GM23338 (cell line): Measurements from ENCODE around the gene DVL1. TPM values are rescaled to one million over a fixed set of nuclear protein-coding genes. Genes with fewer than 3 reads are reported as not detected.

Experiments used
- ATAC-seq: fragments of 200-7000 bp; cut with Tn5 transposase; 3 replicates; pipeline ENCODE4 v1.9.1; 2020
- DNase-seq: peaks from one replicate; pipeline ENCODE4 v3.0.0-alpha.2; 2015; ENCODE audit warnings: low spot score
- H2AFZ ChIP-seq: fragments of 200-600 bp; sonication (generic); 2 replicates; pipeline ENCODE4 v1.8.0; 2016; ENCODE audit warnings: antibody characterized with exemption, mild to moderate bottlenecking, moderate library complexity
- H3F3A ChIP-seq: fragments of 200-600 bp; sonication (generic); replicated peaks from 2 replicates; pipeline ENCODE4 v1.8.0; 2017; ENCODE audit warnings: antibody characterized with exemption, mixed run types, low read depth
- H3K27ac ChIP-seq: fragments of 200-600 bp; sonication (generic); 2 replicates; pipeline ENCODE4 v1.6.1; 2016; ENCODE audit warnings: low read depth
- H3K27me3 ChIP-seq: fragments of 200-600 bp; sonication (generic); 2 replicates; pipeline ENCODE4 v1.8.0; 2016; ENCODE audit warnings: mild to moderate bottlenecking, mixed run types, moderate library complexity; ENCODE audit not compliant: insufficient read depth
- H3K36me3 ChIP-seq: fragments of 200-600 bp; sonication (generic); 2 replicates; pipeline ENCODE4 v1.8.0; 2016; ENCODE audit warnings: mild to moderate bottlenecking; ENCODE audit not compliant: insufficient read depth
- H3K4me1 ChIP-seq: fragments of 200-600 bp; sonication (generic); 2 replicates; pipeline ENCODE4 v1.8.0; 2016; ENCODE audit warnings: mild to moderate bottlenecking, moderate library complexity; ENCODE audit not compliant: insufficient read depth
- H3K4me2 ChIP-seq: fragments of 200-600 bp; sonication (generic); 2 replicates; pipeline ENCODE4 v1.7.1; 2017; ENCODE audit warnings: mixed run types
- H3K4me3 ChIP-seq: fragments of 200-600 bp; sonication (generic); 2 replicates; pipeline ENCODE4 v1.6.1; 2016; ENCODE audit warnings: mixed run types
- H3K79me2 ChIP-seq: fragments of 200-600 bp; sonication (generic); replicated peaks from 2 replicates; pipeline ENCODE4 v1.8.0; 2017; ENCODE audit warnings: mild to moderate bottlenecking; ENCODE audit not compliant: insufficient read depth
- H3K9me2 ChIP-seq: fragments of 200-600 bp; sonication (generic); 2 replicates; pipeline ENCODE4 v1.8.0; 2017; ENCODE audit not compliant: insufficient read depth
- H4K20me1 ChIP-seq: fragments of 200-600 bp; sonication (generic); replicated peaks from 2 replicates; pipeline ENCODE4 v1.8.0; 2017; ENCODE audit warnings: mild to moderate bottlenecking; ENCODE audit not compliant: insufficient read depth
- H3K27ac Mint-ChIP-seq: 2 replicates; pipeline ENCODE4 v1.8.0; 2020; ENCODE audit warnings: inconsistent platforms, mild to moderate bottlenecking, moderate library complexity, mixed read lengths
- H3K27me3 Mint-ChIP-seq: 3 replicates; pipeline ENCODE4 v1.8.0; 2022; ENCODE audit warnings: low read depth, mild to moderate bottlenecking, moderate library complexity, mixed read lengths, inconsistent platforms; ENCODE audit not compliant: insufficient read depth, poor library complexity
- H3K36me3 Mint-ChIP-seq: 3 replicates; pipeline ENCODE4 v1.8.0; 2021; ENCODE audit warnings: low read depth, mild to moderate bottlenecking, inconsistent platforms, moderate library complexity, mixed read lengths
- H3K4me1 Mint-ChIP-seq: 3 replicates; pipeline ENCODE4 v1.8.0; 2020; ENCODE audit warnings: mild to moderate bottlenecking, inconsistent platforms, mixed read lengths
- H3K4me3 Mint-ChIP-seq: 3 replicates; pipeline ENCODE4 v1.8.0; 2021; ENCODE audit warnings: moderate library complexity, mild to moderate bottlenecking, inconsistent platforms, mixed read lengths
- H3K9me3 Mint-ChIP-seq: 3 replicates; pipeline ENCODE4 v1.8.0; 2020; ENCODE audit warnings: moderate library complexity, mild to moderate bottlenecking, inconsistent platforms, mixed read lengths
- CREB1 ChIP-seq: fragments of 250-450 bp; sonication (Bioruptor Pico); IDR thresholded peaks from 2 replicates; pipeline ENCODE4 v1.5.0; 2020; ENCODE audit warnings: low read depth, mild to moderate bottlenecking, moderate library complexity
- CTCF ChIP-seq, 2 experiments: fragments of 200-600 bp in 1 of 2; sonication (generic) in 1 of 2; conservative IDR thresholded peaks; 2 replicates each; pipeline versions ENCODE4 v1.5.1 to v1.6.1; 2016 to 2017; ENCODE audit warnings: antibody characterized with exemption in 2 of 2, low read depth in 2 of 2, mild to moderate bottlenecking in 2 of 2, moderate library complexity in 1 of 2
- EZH2phosphoT487 ChIP-seq: fragments of 200-600 bp; sonication (generic); IDR thresholded peaks from one replicate; pipeline ENCODE4 v1.8.1; 2018; ENCODE audit warnings: antibody characterized with exemption; ENCODE audit not compliant: unreplicated experiment
- STAT1 ChIP-seq: IDR thresholded peaks from one replicate; pipeline ENCODE4 v1.6.1; 2016; ENCODE audit warnings: antibody characterized with exemption; ENCODE audit not compliant: unreplicated experiment
- polyA plus RNA-seq: library from polyadenylated mRNA; unstranded; fragments of >200 nt; fragmentation: Nextera tagmentation; extraction: Ambion mirVana; gene quantifications from 2 replicates; pipeline ENCODE4 v1.2.1, GENCODE V29; 2016
- total RNA-seq: library from RNA; depleted of rRNA; stranded (reverse); fragments of >200 nt; shearing (Covaris generic); gene quantifications from 2 replicates; pipeline ENCODE4 v1.2.3, GENCODE V29; 2014

The DVL1 gene
- total and polyA plus RNA-seq, 2 experiments from 2014 or later: 13.5 to 69.7 TPM

GRCh38 chr1:1344655-1345361, 4.4 kb downstream of the DVL1 start:
- no peaks in the 10 kb centered on the region for H3K36me3 ChIP-seq
- DNase-seq: no peak
- H3F3A ChIP-seq: peaks cover 15% of the 10 kb centered on the region
- H3K79me2 ChIP-seq: peaks cover 14% of the 10 kb centered on the region
- Mint-ChIP-seq H3K27ac (no peak overlapping the region), H3K36me3 (peaks cover 18% of the 10 kb centered on the region), H3K27me3 (peaks cover 9% of the 10 kb centered on the region), H3K4me1 (peaks cover 13% of the 10 kb centered on the region), H3K9me3 (no peaks in the 10 kb centered on the region; the same call in 2 of the 3 replicates), H3K4me3 (no peak overlapping the region)
- no peaks in the 10 kb centered on the region for H3K27me3 ChIP-seq
- peaks cover 7% of the 10 kb centered on the region; the same call in 1 of the 2 replicates for H3K4me1 ChIP-seq
- peaks cover 3% of the 10 kb centered on the region for H4K20me1 ChIP-seq
- ATAC-seq: peak; percentile 31
- H3K4me3 ChIP-seq: no peak overlapping the region
- H3K9me2 ChIP-seq: no peaks in the 10 kb centered on the region
- H3K4me2 ChIP-seq: no peak overlapping the region
- TF ChIP-seq EZH2phosphoT487: no peak
- peak; percentile 40 to 59 for TF ChIP-seq CTCF (conservative IDR thresholded peaks at IDR 0.05; ENCODE audit: low read depth in 2 of 2)
- H2AFZ ChIP-seq: no peak overlapping the region
- no peak overlapping the region for H3K27ac ChIP-seq

- Mint-ChIP-seq H3K27me3 (peaks cover 10% of the 10 kb centered on the region), H3K36me3 (peaks cover 18% of the 10 kb centered on the region), H3K4me3 (no peak overlapping the region), H3K9me3 (no peaks in the 10 kb centered on the region; the same call in 2 of the 3 replicates), H3K27ac (no peak overlapping the region), H3K4me1 (peaks cover 13% of the 10 kb centered on the region)
- Histone ChIP-seq H3F3A (peaks cover 15% of the 10 kb centered on the region), H3K27me3 (no peaks in the 10 kb centered on the region), H3K79me2 (peaks cover 14% of the 10 kb centered on the region), H3K9me2 (no peaks in the 10 kb centered on the region), H3K4me2 (no peak overlapping the region), H4K20me1 (peaks cover 3% of the 10 kb centered on the region), H3K4me1 (peaks cover 7% of the 10 kb centered on the region; the same call in 1 of the 2 replicates), H3K4me3 (no peak overlapping the region), H3K27ac (no peak overlapping the region), H3K36me3 (no peaks in the 10 kb centered on the region), H2AFZ (no peak overlapping the region)
- DNase-seq: no peak
- TF ChIP-seq EZH2phosphoT487: no peak
- TF ChIP-seq STAT1: no peak
- TF ChIP-seq CREB1 (CRISPR knock-in tag): no peak
- TF ChIP-seq CTCF (conservative IDR thresholded peaks at IDR 0.05; ENCODE audit: low read depth in 2 of 2): no peak
- no peak for ATAC-seq
Measured at GRCh38 chr1:1343811-1344421, 5.3 kb downstream of the DVL1 start.
